Right lobe of liver (tissue), 4 donors: ENCODE measurements around the gene ASPSCR1.

ENCODE experiments used
- POLR2A ChIP-seq: fragments of 450-650 bp; IDR thresholded peaks from one replicate; pipeline ENCODE4 v1.6.1; 2017; ENCODE audit warnings: antibody characterized with exemption, mild to moderate bottlenecking
- TF ChIP-seq, protein P1 (sequence below), 4 donors: fragments of 200-600 bp in 3 of 4; fragments of 450-650 bp in 1 of 4; IDR thresholded peaks; one replicate each; pipeline versions ENCODE4 v1.5.1 to v1.8.0; 2016 to 2022; ENCODE audit warnings: antibody characterized with exemption in 4 of 4, mild to moderate bottlenecking in 2 of 4
- donor health status: DM: no; HTN: no; CAD: no.
- donor health status: DM: no; HTN: no; CAD: no.
- donor health status: DM: no; HTN: yes; CAD: no.

DNA sequence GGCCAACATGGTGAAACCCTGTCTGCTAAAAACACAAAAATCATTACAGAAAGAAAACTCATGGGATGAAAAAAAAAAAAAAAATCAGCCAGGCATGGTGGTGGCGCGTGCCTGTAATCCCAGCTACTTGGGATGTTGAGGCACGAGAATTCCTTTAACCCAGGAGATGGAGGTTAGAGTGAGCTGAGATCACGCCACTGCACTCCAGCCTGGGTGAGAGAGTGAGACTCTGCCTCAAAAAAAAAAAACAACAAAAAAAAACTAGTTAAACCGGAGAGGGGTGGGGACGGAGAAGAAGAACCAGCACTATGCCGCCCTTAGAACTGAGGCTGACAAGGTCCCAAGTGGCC is 9.1 kb upstream of the ASPSCR1 start:
- TF ChIP-seq, protein P1, sequence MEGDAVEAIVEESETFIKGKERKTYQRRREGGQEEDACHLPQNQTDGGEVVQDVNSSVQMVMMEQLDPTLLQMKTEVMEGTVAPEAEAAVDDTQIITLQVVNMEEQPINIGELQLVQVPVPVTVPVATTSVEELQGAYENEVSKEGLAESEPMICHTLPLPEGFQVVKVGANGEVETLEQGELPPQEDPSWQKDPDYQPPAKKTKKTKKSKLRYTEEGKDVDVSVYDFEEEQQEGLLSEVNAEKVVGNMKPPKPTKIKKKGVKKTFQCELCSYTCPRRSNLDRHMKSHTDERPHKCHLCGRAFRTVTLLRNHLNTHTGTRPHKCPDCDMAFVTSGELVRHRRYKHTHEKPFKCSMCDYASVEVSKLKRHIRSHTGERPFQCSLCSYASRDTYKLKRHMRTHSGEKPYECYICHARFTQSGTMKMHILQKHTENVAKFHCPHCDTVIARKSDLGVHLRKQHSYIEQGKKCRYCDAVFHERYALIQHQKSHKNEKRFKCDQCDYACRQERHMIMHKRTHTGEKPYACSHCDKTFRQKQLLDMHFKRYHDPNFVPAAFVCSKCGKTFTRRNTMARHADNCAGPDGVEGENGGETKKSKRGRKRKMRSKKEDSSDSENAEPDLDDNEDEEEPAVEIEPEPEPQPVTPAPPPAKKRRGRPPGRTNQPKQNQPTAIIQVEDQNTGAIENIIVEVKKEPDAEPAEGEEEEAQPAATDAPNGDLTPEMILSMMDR (IDR thresholded peaks at IDR 0.05): no peak
- TF ChIP-seq POLR2A: no peak
